GM20431 (cell line): ENCODE measurements around the gene ANKLE2.
"Not testable (repeated sequence)": the region's sequence is repeated elsewhere in the genome, so short reads cannot be mapped to it uniquely, and the experiment has no call there.

Experiments used
- in situ Hi-C: fragments of 300-500 bp; cut with MseI, MboI; formaldehyde crosslinking; loops from one replicate; pipeline ENCODE4 v1.15.0; 2020; ENCODE audit warnings: low sequenced_read_pairs; ENCODE audit not compliant: unreplicated experiment

Gene ANKLE2

DNA sequence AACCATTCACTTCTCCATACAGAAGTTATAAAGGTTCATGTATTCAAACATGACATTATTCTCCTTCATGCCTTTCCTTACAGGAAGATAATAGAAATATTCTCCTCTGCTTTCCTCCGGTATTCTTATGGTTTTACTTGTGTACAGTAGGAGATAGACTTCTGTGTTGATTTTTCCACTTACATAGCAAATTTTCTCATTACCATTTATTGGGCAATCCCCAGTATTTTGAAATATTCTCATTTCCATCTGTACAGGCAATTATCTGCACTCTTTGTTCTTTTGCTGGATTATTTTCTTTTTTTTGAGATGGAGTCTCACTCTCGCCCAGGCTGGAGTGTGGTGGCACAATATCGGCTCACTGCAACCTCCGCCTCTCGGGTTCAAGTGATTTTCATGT is 63.3 kb downstream of the ANKLE2 start:
- in situ Hi-C loops, result no loop called here

DNA sequence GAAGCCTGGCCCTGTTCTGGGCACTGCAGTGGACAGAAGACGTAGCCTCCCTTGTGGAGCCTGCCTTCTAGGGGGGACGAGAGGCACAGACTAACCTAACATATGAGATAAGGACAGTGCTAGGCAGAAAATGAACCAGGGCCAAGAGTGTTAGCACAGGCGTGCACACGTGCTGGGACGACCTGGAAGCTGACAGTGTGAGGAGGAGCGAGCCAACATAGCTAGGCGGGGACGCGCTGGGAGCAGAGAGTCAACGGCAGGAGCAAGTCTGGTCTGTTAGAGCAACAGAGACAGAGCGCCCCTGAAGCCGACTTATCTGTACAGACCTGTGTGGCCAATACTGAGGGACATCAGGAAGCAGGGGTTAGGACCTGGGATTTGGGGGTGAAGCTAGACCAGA is 66.2 kb downstream of the ANKLE2 start:
- in situ Hi-C loops, result no loop called here

DNA sequence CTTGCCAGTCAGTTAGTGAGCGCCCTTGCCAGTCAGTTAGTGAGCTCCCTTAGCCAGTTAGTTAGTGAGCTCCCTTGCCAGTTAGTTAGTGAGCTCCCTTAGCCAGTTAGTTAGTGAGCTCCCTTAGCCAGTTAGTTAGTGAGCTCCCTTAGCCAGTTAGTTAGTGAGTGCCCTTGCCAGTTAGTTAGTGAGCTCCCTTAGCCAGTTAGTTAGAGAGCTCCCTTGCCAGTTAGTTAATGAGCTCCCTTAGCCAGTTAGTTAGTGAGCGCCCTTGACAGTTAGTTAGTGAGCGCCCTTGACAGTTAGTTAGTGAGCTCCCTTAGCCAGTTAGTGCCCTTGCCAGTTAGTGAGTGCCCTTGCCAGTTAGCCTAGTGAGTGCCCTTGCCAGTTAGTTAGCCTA is 66.7 kb downstream of the ANKLE2 start:
- in situ Hi-C loops, result not testable (repeated sequence)

DNA sequence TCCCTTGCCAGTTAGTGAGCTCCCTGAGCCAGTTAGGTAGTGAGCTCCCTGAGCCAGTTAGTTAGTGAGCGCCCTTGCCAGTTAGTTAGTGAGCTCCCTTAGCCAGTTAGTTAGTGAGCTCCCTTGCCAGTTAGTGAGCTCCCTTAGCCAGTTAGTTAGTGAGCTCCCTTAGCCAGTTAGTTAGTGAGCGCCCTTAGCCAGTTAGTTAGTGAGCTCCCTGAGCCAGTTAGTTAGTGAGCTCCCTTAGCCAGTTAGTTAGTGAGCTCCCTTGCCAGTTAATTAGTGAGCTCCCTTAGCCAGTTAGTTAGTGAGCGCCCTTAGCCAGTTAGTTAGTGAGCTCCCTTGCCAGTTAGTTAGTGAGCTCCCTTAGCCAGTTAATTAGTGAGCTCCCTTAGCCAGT is 69.6 kb downstream of the ANKLE2 start:
- in situ Hi-C loops, result not testable (repeated sequence)

DNA sequence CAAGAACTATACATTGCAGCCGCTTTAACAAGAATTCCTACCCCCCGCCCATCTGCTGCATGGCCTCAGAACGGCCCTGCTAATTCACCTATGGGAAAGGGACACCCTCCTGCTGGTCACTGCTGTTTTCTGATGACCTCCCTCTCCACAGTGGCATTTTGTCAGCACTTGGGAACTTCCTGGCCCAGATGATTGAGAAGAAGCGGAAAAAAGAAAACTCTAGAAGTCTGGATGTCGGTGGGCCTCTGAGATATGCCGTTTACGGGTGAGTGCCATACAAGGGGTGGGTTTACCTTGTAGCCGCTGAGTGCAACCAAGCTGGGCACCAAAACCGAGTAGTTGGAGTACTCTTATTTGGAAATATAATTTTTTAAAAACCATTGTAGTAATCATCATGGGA is 71.5 kb downstream of the ANKLE2 start:
- in situ Hi-C loops, result no loop called here

DNA sequence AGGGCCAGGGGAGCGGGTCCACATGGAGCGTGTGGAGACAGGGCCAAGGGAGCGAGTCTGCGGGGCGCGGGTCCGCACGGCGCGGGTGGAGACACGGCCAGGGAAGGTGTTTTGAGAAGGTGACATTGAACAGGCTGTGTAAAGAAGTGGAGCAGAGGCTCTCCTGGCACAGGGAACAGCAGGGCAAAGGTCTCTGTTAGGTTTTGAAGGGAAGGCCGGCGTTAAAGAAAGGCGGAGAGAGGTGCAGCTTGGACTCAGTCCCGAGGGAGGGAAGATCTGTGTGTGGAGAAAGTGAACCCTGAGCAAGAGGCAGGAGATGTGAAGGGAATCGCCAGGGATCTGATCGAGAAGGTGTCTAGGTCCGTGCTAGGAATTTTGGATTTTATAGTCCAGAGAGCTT is 72.4 kb downstream of the ANKLE2 start:
- in situ Hi-C loops, result no loop called here

DNA sequence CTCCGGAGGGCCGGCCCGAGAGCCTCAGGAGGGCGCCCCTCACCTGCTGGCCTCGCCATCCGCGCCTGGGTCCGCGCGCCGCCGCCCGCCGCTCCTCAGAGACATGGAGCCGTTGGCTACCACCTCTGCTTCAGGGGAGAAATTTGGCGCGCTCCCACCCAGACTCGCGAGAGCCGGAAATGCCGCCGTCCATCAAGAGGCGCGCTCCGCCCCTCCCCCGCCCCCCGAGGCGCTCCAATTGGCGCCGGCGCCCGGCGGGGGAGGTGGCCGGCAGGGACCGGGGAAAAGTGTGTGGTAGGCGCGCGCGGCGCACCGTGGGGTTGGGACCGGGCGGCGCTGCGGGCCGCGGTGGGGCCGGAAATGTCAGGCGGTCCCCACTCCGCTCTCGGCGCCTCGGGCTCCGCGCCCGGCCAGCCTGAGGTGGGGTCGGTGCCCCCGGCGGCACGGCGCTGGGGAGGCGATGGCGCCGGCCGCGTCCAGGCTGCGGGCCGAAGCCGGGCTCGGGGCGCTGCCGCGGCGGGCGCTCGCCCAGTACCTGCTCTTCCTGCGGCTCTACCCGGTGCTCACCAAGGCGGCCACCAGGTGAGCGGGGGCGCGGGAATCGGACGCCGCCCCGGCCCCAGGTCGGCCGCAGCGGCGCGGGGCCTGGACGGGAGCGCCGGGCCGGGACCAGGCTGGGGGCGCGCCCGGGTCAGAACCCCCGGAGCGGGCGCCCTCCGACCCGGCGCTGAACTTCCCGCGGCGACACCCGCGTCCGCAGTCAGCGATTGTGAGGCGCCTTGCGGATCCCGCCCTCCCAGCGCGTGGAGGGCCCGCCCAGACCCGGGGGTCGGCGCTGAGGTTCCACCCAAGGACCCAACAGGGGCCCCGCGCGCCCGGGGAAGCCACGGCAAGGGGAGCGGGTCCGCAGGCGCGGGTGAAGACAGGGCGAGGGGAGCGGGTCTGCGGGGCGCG is 74.1 kb downstream of the ANKLE2 start, which contains the start of the genes POLE and PXMP2:
Gene POLE, minus strand, starts transcription at position 132 of the 954 bp plus-strand sequence. Its CDS starts 27 bp downstream, at position 105.
Gene PXMP2, plus strand, starts transcription at position 377 of the 954 bp plus-strand sequence. Its CDS starts 84 bp downstream, at position 461.
- in situ Hi-C loops, result no loop called here

DNA sequence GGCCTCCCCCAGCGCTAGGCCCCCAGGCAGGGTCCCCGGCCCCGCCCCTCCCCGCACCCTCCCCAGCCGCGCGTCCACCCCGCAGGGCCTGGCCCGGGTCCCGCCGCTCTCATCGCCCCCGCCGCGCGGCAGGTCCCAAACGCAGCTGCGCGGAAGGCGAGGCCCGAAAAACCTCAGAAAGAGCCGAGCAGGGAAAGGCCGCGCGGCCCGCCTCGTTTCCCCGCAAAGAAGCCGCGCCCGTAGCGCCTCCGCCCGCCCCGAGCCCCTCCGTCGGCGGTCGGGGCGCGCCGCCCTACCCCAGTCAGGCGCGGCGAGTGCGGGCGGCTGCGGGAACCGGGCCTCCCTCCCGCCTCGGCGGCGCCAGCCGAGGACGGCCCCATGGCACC is 74.8 kb downstream of the ANKLE2 start:
- in situ Hi-C loops, result no loop called here

DNA sequence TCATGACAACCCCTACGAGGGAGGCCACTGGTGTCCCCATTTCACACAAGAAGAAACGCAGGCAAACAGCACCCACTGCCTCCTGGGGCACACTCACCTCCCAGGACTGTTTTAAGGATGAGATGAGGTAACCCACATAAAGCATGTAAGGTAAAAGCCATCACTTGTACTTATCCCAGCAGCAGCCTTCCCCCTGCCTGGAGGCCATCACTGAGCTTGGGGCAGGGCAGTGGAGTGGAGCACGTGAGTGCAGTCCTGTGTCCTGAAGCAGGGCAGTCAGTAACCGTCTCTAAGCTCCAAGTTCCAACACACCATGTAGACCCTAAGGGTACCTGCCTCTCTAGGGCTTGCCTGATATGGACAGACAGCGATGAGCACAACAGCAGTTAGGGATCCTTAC is 76.2 kb downstream of the ANKLE2 start:
- in situ Hi-C loops, result no loop called here

DNA sequence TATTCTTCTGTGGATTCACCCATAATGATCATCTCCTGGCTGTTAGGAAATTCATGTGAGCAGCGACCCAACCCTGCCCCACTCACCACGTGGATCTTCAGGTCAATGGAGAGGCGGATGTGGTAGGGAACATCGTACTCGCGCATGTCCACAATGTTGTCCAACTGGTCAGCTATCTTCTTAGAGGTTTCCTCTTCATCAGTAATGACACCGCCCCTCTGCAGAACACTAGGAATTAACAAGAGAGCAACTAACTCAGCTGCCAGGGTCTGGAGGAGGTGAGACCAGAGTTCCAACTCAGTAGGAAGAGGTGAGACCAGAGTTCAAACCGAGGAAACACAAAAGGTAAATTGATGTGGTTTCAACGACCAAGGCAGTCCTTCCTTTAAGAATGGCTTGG is 84.1 kb downstream of the ANKLE2 start:
- in situ Hi-C loops, result no loop called here

DNA sequence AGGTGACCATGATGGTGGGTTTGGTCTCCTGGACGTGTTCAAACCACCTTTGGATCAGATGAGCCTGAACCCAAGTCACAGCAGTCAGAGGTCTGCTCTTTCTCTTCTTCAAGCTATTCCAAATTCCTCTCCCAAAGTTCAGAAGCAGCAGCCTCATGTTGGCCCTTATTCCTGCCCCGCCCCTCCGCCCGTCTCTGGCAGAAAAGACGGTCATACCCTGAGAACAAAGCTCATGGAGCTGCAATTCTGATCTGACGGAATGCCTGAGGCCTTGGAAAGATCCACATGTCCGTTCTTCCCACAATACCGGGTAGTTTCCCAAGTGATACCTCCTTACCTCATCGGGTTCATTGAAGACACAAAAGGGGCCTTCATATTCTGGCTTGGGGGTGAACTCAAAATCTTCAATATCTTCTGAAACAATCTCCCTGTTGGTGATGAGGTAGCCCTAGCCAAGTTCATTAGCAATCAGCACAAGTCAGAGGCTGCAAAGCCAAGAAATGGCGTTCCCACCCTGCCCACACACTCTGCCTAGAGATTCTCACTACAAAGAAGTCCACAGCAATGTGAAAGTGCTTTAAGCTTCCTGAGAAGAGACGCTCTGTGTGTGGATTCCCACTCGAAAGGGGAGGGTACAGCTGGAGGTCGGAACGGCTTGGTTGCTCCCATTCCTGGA is 85.7 kb downstream of the ANKLE2 start:
- in situ Hi-C loops, result no loop called here
